Stomach (tissue), 4 donors: ENCODE results near the gene SCN8A.

Experiments used
- POLR2A ChIP-seq, 4 donors: fragments of 450-650 bp; IDR thresholded peaks; one replicate each; pipeline ENCODE4 v1.6.1; 2016; ENCODE audit warnings: antibody characterized with exemption in 4 of 4, control low read depth in 2 of 4, mild to moderate bottlenecking in 1 of 4, moderate library complexity in 1 of 4
- POLR2AphosphoS5 ChIP-seq, 3 donors: sonication (generic); formaldehyde crosslinking; IDR thresholded peaks; one replicate each; pipeline ENCODE4 v1.6.1; 2016; ENCODE audit warnings: antibody characterized with exemption in 3 of 3

DNA sequence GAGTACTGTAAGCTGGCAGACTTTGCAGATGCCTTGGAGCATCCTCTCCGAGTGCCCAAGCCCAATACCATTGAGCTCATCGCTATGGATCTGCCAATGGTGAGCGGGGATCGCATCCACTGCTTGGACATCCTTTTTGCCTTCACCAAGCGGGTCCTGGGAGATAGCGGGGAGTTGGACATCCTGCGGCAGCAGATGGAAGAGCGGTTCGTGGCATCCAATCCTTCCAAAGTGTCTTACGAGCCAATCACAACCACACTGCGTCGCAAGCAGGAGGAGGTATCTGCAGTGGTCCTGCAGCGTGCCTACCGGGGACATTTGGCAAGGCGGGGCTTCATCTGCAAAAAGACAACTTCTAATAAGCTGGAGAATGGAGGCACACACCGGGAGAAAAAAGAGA is 215.9 kb downstream of the SCN8A start:
- TF ChIP-seq POLR2A (IDR thresholded peaks at IDR 0.05) (no peak), POLR2AphosphoS5 (IDR thresholded peaks at IDR 0.05) (no peak)
